NCI-H2029 treated with DMSO at 0.1 percent for 48 hours (cell line): Measurements from ENCODE around the gene CDH4.
"Not testable (repeated sequence)": the region's sequence is repeated elsewhere in the genome, so short reads cannot be mapped to it uniquely, and the experiment has no call there.

Experiments
- DNase-seq: peaks from one replicate; lab custom pipeline; 2025; lab: John Stamatoyannopoulos, UW

The CDH4 gene

GRCh38 chr20:61419010-61419409 is 166.9 kb downstream of the CDH4 start:
- no peak for DNase-seq

- no peak for DNase-seq
Observed at GRCh38 chr20:61419501-61419900, 167.4 kb downstream of the CDH4 start.

- DNase-seq, result no peak
Observed at GRCh38 chr20:61420056-61420455, 168.0 kb downstream of the CDH4 start.

DNA sequence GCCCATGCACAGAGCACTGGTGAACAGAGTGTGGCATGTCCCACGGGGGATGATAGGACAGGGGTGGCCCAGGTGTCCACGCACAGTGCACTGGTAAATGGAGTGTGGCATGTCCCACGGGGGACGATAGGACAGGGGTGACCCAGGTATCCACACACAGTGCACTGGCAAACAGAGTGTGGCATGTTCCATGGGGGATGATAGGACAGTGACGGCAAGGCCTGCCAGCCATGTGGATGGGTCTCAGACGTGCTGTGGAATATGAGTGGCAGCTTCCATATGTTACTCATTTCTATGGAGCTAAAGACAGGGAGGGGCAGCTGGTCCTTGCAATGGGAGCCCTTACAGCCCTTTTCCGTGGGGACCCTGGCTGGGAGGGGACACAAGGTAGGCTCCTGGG is 168.7 kb downstream of the CDH4 start:
- no peak for DNase-seq

DNA sequence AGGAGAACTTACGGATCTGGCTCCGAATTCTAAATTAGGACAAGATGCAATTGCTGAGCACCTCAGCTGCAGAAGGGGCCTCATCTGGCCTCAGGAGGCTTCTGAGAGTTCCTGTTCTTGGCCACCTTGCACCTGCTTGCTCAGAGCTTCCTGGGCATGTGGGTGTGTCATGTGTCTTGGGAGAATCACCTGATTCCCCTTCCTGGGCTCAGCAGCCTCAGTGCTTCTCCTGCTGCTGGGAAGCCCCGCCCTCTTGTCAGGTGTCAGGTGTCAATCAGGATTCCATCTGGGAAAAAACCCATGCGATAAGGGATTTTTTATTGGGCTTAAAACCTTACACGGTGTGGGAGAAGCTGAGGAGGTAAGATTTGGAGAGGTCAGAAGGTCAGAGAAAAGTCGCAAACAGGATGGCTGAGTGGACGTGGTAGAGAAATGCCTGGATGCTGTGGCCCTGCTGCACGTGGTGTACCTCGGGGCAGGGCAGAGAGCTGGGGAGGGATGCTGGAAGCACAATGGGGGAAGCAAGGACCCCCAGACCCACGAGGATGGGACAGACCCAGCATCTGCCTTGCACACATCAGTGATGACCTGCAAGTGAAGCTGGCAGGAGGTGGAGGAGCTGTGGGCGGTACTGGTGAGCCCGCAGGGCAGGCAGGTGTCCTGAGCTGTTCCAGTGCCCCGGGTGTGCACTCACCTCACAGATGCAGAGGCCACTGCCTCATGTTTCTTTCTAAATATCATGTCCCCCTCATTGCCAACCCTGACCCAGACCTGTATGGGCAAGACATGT is 170.8 kb downstream of the CDH4 start:
- no peak for DNase-seq

GRCh38 chr20:61424011-61424627 is 172.1 kb downstream of the CDH4 start:
- no peak for DNase-seq

GRCh38 chr20:61424628-61425420 is 172.8 kb downstream of the CDH4 start:
- no peak for DNase-seq

DNA sequence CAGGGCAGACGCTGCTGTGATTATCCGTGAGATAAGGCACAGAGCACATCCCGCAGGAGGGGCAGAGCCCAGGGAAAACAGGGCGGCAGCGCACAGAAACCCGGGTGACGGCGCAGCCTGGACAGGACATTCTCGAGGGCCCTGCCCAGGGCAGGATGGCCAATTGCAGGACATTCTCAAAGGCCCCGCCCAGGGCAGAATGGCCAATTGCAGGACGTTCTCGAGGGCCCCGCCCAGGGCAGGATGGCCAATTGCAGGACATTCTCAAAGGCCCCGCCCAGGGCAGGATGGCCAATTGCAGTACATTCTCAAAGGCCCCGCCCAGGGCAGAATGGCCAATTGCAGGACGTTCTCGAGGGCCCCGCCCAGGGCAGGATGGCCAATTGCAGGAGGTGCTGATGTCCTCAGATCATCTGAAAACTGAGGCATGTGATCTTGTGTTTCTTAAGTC is 173.5 kb downstream of the CDH4 start:
- DNase-seq, result not testable (repeated sequence)

DNA sequence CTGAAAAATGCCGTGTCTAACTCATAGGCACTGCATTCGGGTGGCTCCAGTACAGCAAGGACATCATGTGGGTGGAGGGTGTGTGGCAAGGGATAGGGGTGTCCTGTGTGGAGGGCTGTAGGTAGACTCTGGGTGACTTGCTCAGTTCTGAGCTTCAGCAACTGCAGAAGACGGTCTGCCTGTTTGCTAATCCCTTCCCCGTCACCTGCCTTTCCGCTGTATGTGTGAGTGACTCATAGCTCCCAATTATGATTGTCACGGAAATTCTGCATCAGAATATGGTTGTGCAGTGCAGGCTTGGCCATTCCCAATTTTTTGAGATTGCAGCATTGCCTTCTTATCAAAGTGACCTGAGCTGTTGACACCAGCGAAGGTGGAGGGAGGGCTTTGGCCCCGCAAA is 174.3 kb downstream of the CDH4 start:
- DNase-seq, result no peak

GRCh38 chr20:61429458-61430227 is 177.6 kb downstream of the CDH4 start:
- no peak for DNase-seq

- DNase-seq, result no peak
Observed at GRCh38 chr20:61430228-61430624, 178.2 kb downstream of the CDH4 start.

DNA sequence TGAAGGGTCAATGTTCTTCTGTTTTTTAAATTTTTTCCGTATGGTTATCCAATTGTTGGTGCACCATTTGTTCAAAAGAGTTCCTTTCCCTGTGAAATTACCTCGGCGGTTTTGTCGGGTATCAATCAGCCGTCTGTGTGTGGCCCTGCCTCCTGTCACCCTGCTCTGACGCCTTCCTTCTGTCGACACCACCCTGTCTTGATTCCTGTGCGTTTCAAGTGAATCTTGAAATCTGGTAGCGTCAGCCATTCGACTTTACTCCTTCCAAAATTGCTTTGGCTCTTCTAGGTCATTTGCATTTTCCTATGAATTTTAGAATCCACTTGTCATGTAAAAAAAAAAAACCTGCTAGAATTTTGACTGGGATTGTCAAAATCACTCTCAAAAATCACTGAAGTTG is 181.1 kb downstream of the CDH4 start:
- no peak for DNase-seq

DNA sequence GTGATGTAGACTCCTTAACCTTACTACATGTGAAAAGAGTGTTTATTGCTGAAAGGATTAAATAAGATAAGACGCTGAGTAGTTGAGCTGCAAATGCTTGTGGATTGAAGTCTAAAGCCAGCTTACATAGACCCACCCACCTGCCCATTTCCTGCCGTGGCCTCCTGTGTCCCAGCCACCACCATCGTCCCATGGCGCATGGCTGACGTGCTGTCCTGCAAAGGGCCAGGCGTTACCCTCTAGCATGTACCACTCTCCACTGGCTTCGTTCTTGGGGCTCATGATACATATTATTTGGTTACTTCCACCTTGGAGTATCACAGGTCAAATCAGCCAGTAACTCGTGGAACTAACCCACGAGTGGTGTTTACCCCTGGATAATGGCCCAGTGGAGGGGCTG is 181.8 kb downstream of the CDH4 start:
- no peak for DNase-seq

- no peak for DNase-seq
Observed at GRCh38 chr20:61434341-61434781, 182.3 kb downstream of the CDH4 start.

DNA sequence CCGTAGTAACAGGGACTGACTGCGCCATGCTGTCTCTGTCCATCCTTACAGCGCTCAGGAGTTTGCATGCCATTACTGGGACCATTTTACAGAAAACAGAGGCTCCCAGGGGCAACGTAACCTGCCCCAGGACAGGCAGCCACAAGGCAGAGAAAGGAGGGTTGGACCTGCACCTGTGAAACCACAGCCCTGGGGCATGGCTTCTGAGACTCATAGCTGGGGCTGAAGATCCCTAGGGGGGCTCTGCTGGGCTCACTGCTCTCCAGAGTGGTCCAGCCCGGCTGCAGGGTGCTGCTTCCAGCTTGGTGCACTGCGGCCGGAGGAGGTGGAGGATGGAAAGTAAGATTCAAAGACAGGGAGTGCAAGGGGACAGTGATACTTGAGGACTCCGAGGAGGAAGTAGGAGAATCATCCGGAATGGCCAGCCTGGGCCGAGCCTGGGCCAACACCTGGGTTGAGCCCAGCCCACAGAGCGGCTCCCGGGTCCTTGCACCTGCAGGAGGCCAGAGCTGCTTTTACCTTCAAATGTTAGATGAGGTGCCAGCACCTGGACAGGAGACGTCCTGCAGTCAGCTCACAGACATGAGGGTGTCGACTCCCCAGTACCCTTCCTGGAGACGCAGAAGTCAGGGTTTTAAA is 183.2 kb downstream of the CDH4 start:
- DNase-seq, result no peak

DNA sequence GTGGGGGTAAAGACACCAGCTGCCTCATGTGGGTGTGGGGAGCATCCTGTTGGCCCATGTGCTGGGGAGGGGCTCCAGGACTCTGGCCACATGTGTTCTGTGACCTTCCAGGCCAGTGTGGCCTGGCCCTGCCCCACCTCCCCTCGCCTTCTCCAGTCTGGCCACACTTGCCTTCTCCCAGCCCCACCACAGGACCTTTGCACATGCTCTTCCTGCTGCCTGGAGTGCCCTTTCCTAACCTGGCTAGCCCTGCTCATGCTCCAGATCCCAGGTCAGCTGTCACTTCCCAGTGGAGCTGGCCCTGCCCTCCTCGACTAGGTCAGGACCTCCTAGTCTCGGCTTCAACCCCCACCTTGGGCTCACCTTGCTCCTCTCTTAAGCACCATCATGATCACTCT is 183.8 kb downstream of the CDH4 start:
- DNase-seq, result no peak

DNA sequence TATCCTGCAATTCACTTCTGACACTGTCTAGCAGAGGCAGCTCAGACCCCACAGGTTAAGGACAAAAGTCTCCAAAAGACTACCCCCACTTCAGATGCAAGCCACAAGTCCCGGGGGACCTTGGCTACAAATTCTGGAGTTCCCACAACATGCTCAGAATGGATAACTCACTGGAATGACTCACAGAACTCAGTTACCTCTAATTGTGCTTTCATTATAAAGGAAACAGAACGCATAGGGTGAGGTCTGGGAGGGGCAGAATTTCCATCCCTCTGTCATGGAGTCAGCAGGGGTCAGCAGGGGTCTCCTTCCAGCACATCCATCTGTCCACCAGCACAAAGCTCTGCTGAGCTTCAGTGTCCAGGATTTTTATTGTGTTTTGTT is 184.2 kb downstream of the CDH4 start:
- no peak for DNase-seq

DNA sequence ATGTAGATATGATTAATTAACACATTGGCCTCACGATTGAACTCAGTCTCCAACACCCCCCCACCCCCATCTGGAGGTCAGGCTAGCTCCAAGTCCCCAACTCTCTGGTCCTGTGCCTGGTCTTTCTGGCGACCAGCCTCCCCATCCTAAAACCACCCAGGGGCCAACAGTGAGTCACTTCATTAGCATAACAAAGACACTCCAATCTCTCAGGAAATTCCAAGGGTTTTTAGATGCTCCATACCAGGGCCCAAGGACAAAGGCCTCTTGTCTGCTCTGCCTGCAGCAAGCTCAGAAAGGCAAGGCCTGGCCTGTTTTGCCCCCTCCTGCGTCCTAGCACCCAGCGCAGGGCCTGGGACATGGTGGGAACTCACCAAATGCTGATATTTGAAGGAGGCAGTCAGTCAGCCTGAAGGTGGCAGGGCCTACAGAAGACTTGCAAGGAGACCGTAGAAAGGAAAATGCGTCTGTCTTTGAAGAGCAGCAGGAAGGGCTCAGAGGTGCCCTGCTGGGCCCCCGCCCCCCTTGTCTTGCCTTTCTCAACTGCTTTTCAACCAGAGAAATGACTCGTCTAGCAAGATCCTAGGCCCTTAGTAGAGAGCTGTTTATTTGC is 184.7 kb downstream of the CDH4 start:
- no peak for DNase-seq

- DNase-seq, result no peak
Observed at GRCh38 chr20:61437280-61438206, 185.5 kb downstream of the CDH4 start.

- DNase-seq, result no peak
Observed at GRCh38 chr20:61438285-61438684, 186.2 kb downstream of the CDH4 start.
